Measurements from ENCODE around the gene DLX3. TPM values are rescaled to one million over a fixed set of nuclear protein-coding genes. Genes with fewer than 3 reads are reported as not detected.

DLX3 gene
- total RNA-seq, 1 experiment from 2014 or later = 0.17 TPM

DNA sequence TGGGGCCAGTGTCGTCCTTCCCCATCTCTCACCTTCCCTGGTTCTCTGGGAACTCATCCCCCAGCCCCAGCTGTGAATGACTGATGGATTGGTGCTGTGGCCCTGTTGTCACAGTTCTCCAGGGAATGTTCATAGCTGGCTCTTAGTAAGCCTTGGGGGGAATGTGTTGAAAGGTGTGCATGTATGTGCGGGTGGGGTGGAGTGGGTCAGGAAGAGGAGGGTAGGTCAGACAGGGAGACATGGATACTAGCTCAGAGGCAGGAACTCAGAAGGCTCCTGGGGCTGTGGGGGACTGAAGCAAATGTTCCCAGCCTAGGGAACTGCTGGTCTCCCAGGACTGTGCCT is 21.8 kb downstream of the DLX3 start:
- no peak for DNase-seq (ENCODE audit: low spot score)

DNA sequence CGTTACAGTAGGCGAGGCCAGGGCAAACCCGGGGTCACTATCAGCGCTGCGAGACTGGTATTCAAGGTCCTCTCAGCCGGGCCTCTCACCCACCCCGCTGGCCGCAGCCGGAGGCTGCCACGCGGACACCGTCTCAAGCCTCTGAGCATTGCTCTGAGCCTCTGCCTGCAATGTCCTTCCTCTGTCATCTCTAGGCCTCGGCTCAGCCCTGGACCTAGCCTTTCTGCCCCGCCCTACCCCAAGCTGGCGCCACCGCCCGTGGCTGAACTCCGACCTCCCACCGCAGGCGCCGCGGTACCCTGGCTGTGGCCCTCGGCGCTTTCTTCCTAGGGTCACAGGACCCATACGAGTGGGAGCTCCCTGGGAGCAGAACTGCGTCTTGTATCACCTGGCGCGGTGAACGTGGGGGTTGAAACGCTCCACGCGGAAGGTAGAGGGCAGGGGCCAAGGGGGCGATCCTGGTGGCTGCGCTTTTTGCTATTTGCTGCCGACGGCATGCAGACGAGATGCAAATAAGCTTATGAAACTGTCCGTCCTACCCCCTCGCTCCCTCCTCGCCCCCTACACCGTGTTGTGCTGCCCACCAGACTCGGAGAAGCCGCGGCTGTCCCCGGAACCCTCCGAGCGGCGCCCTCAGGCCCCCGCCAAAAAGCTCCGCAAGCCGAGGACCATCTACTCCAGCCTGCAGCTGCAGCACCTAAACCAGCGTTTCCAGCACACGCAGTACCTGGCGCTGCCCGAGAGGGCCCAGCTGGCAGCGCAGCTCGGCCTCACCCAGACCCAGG is 22.3 kb downstream of the DLX3 start:
- no peak for DNase-seq (ENCODE audit: low spot score)

GRCh38 chr17:49971848-49972485 is 23.1 kb downstream of the DLX3 start:
- no peak for DNase-seq (ENCODE audit: low spot score)

DNA sequence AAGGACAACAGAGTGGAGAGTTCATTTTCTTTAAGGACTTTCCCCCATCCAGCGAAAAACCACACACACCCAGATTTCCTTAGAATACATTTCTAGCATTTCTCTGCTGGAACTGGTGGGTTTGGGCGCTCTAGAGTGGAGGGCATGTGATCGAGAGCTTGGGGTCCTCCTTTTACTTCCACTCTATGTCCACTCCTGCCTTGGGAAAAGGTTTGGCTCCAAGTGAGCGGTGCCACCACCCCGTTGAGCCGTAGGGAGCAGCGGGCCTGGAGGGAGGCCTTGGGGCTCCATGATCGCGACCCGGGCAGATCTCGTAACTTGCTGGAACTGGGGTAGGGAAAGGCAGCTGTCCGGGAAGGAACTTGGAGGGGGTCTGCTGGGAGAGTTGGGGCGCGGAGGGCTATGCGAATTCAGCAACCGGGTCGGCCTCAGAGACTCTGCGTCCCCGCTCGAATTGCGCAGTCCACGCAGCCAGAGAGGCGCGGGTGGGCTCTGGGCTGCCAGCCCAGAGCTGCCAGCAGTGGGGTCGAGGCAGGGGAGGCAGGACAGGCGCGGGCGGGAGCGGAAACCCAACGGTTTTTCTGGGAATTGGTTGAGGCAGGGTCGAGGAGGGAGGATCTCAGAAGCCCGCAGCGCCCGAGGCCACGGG is 23.7 kb downstream of the DLX3 start:
- DNase-seq (ENCODE audit: low spot score) = no peak

GRCh38 chr17:49970498-49970897 is 24.5 kb downstream of the DLX3 start:
- no peak for DNase-seq (ENCODE audit: low spot score)

GRCh38 chr17:49969795-49970389 is 25.1 kb downstream of the DLX3 start:
- no peak for DNase-seq (ENCODE audit: low spot score)

- DNase-seq (ENCODE audit: low spot score) = no peak
Observed at GRCh38 chr17:49969134-49969759, 25.8 kb downstream of the DLX3 start, which contains the start of gene DLX4. DLX4 (plus strand) TSS chr17:49969190; CDS start chr17:49969469, 279 bp downstream.

DNA sequence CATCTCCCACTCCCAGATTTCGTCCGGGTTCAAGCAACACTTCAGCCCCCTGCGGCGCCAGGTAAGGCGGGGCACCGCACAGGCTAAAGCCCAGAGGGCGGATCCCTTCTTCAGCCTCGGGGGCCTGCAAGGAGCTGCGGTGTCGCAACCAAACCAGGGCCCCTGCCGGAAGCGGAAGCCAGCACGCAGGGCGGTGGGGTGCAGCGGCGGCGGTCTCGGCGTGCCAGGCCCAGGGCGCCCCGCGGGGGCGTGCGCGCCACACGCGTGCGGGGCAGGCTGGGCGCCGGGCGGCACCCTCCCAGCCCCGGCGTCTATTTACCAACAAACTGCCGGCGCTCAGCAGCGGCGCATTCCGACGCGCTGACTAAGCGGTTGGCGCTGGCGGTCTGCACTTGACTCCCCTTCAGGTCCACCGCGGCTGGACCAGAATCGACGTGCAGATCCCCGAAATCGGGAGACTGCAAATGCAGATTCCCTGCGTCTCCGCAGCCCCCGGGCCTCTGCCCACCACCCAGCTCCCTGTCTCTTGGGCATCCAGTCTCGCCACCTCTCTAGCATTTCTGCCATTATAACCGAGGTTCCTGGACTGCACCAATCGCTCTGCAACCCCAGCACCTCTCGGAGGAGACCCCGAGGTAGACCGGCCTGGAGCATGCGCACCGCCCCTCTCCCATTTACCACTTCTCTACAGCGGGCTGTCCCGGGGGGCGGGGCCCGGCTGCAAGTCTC is 26.5 kb downstream of the DLX3 start:
- DNase-seq (ENCODE audit: low spot score) = peak; percentile 71

GRCh38 chr17:49967621-49968404 is 27.2 kb downstream of the DLX3 start:
- DNase-seq (ENCODE audit: low spot score) = no peak

DNA sequence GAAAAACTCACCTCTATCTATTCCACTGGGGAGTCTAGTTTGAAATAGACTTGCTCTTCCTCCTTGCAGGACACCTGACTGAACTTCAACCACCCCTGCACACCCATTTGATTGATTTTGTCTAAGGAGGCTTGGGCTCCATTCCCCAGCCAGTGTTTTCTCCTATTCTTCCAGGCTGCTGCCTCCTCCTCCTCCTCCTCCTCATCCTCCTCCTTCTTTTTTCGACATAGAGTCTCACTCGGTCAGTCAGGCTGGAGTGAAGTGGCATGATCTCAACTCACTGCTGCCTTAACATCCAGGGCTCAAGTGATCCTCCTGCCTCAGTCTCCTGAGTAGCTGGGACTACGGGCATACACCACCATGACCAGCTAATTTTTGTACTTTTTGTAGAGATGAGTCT is 27.8 kb downstream of the DLX3 start:
- no peak for DNase-seq (ENCODE audit: low spot score)

DNA sequence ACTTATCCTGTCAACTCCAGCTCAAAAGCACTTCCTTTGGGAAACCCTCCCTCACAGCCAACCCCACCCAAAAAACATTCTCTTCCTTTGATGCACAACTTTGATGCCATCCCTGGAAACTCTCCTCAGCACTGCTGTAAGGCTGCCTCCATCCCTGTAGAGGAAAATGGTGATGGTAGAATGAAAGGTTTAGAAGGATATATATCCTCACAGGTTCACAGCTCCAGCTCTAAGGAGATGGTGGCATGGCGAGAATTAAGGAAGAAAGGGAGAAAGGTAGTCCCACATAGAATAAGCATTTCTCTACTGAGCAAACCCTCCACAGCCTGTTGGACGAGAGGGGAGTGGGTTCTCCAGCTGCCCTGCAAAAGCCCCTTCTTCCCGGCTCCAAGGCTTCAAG is 28.3 kb downstream of the DLX3 start:
- DNase-seq (ENCODE audit: low spot score) = no peak

GRCh38 chr17:49965524-49965909 is 29.5 kb downstream of the DLX3 start:
- no peak for DNase-seq (ENCODE audit: low spot score)

- no peak for DNase-seq (ENCODE audit: low spot score)
Observed at GRCh38 chr17:49964769-49965523, 30.1 kb downstream of the DLX3 start.

GRCh38 chr17:49964303-49964768 is 30.7 kb downstream of the DLX3 start:
- DNase-seq (ENCODE audit: low spot score) = no peak

DNA sequence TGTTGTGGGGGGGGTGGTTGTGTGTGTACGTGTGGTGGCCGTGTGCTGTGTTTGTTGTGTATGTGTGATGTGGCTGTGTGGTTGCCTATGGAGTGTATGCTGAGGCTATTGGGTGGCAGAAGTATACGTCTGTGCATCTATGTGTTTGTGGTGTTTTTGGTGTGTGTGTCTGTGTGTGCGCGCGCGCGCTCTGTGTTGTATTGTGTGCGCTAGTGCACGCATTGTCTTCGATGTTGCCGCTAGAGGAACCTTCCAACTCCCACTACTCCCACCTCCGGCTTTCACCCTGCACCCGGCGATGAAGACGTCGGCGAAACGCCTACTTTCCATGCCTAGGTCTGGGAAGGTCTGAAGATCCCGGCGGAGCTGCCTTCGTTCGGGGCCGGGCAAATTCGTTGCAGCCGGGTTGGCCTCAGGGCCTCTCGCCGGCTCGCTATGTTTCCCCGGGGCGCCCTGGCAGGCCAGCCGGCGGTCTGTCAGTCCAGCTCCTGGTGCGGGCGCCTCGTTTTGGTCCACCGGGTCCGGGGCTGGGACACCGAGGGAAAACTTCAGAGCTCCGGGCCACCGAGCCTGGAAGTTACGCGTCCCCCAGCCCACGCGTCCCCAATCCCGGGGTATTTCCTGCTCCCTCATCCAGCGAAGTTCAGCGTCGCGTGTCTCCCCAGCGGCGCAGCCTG is 31.3 kb downstream of the DLX3 start:
- DNase-seq (ENCODE audit: low spot score) = no peak

DNA sequence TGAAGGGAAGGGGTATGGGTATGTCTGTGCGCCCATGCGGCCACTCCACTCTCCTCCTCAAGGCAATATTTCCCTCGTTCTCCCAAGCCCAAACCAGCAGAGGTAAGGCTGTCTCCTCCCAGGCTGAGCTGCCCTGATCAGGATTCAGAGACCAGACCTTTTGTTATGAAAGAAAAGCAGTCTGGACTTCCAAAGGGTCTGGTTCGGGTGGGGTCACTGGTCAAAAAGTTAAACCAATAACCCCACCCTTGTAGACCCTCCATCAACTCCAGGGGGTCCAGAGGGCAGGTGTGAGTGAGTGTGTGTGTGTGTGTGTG is 31.8 kb downstream of the DLX3 start:
- no peak for DNase-seq (ENCODE audit: low spot score)

DNA sequence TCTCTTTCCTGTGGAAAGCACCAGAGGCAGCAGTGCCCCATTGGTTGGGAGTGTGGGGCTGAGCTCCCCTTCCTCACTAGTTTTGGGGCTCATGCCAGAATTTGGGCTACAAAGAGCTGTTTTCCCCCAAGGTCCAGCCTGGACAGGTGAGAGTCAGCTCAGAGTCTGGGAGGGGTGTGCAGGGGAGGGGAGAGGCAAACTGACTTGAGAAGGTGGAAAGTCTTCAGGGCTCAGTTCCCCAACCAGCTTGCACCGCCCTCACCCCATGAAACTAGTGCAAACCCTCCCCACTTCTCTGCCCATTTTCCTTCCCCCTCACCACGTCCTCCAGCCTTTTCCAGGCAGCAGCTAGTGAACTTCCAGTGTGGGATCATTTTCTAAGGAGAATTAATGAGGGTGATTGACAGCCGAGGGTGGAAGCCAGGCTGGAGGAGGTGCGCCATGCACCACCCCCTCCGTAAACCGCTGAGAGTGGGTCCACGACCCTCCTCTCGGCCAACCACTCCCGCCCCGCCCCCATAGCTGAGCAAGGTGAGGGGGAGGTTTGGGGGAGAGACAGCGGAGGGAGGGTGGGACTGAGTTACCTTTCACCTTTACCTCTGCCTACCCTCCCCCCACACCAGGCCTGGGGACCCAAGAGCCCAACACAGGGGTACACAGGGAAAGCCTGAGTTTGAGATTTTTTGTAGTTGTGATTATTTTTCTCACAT is 32.3 kb downstream of the DLX3 start:
- DNase-seq (ENCODE audit: low spot score) = no peak

- peak; percentile 42 for DNase-seq (ENCODE audit: low spot score)
Observed at GRCh38 chr17:49959183-49959935, 35.7 kb downstream of the DLX3 start.

All from H4 (cell line).